HG03342 (cell line): ENCODE measurements around the gene NRAS.
"Not testable (repeated sequence)": the region's sequence is repeated elsewhere in the genome, so short reads cannot be mapped to it uniquely, and the experiment has no call there.

Experiments used
- ATAC-seq: cut with Tn5 transposase; IDR thresholded peaks from one replicate; pipeline ENCODE4 v1.9.1; 2021; ENCODE audit warnings: mild to moderate bottlenecking, moderate library complexity; ENCODE audit not compliant: unreplicated experiment

NRAS gene

DNA sequence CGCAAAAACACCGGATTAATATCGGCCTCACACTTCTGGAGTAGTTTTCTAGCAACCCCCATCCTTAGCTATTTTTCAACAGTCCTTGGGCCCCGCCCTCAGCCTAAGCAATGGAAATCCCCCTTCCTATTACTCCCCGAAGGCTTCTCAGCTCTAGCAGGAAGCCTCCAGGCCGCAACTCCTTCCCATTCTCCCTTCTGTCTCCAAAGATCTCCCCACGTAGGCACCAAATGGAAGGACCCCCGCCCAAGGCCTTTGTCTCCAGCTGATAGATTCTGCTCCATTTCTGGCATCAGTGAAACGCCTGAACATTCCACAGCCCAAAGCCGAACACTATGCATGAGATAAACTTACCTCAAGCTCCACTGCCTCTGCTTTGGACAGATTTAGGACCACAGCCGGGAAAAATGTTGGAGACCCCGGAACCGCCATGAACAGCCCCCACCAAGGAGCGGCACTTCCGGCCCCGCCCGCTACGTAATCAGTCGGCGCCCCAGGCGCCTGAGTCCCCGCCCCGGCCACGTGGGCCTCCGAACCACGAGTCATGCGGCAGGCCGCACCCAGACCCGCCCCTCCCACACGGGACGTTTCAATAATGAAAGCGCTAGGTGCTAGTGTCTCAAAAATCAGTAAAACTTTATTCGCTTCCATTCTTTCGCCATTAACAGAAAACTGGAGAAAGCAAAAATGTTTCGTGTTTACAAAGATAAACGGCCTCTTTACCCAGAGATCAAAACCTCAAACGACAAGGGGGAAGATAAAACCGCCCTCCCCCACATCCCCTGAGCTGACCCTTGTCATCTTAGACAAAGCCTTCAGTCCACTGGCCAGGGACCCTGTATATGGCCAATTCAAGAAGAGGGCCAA is at the start of gene NRAS:
NRAS (minus strand) TSS at position 468 of the 867 bp plus-strand sequence. CDS start 611 bp downstream, outside the sequence.
- peak; percentile 95 for ATAC-seq

DNA sequence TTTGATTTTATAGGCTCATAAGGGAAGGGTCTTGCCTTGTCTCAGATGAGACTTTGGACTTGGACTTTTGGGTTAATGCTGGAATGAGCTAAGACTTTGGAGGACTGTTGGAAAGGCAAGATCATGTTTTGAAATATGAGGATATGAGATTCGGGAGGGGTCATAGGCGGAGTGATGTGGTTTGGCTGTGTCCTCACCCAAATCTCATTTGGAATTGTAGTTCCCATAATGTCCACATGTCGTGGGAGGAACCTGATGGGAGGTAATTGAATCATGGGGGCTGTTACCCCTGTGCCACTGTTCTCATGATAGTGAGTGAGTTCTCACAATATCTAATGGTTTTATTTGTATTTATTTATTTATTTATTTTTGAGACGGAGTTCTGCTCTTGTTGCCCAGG is 48.1 kb upstream of the NRAS start:
- no peak for ATAC-seq

- ATAC-seq, result no peak
These were observed 41.8 kb upstream of the NRAS start for GRCh38 chr1:114758256-114758832.

DNA sequence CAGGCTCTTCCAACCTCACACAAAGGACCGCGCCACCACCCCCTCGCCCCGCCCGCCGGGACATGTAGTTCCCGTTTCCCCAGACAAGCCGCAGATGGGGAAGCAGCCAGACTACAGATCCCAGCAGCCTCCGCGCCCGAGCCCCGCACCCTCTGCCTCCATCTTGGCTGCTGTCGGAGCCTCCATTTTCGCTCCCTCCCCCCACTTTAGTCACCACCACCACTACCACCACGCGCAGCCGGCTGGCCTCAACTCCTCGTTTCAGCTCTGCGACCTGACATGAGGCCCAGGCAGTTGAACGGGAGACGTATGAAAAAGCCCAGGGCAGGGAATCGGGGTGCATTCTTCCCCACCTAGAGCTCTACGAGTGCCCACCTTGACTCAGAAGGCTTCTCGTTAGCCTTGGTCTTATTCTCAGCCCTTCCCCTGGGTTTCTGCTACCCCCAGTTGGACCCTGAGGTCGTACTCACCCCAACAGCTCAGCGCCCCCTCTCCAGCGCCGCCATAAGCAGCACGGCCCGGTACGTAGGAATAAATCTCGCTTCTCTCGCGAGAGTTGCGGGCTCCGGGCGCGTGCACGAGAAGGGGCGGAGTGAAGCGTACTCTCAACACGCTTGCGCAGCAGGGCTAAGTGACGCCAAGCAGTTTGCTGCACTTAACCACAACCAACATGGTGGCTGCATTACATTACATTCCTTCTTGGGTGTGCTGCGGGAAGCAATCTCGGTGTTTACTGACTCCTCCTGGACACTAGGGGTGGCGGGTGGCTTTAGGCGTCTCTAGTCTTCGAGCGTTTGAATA is 41.1 kb upstream of the NRAS start, which contains the start of gene CSDE1:
CSDE1 (minus strand) TSS at position 530 of the 801 bp plus-strand sequence. CDS start 18,094 bp downstream, outside the sequence.
- peak; percentile 83 for ATAC-seq

- no peak for ATAC-seq
These were observed 40.4 kb upstream of the NRAS start for GRCh38 chr1:114756949-114757454.

- ATAC-seq, result peak; percentile 32
These were observed 39.7 kb upstream of the NRAS start for GRCh38 chr1:114756009-114756892.

DNA sequence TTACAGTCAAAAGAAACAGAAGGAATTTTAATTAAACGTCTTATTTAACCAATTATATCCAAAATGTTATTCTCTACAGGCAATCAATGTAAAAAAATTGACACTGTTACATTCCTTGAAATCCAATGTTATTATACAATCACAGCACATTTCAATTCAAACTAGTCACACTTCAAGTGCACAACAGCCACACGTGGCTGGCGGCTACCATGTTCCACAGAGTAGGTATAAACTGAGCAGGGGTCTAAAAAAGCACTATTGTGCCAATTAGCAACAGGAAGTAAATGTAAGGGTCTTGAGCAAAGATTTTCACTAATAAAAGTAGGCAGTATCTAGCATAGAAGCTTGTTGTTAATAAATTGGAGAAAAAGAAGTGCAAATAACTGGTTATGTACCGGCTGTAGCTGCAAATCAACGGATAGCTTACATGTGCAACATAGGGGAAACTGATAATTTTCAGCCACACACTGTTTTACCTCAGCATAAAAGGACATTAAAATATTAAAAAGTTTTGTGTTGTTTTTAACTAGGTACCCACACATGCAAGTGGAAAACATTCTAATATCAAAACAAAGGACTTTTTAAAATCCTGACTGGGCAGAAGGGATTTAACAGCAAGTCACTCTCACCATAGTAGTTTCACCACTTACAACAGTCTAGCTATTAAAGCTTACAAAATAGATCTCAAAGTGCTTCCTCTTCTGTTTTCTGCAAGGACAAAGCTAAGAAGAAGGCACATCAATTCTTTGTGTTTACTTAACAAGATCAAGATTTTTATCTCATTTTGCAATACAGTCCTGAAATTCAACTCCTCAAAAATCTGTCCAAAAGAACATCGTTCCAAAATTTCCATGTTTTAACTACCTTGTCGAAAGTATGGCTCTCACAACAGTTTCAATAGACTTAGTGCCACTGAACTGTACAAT is 38.7 kb upstream of the NRAS start:
- no peak for ATAC-seq

DNA sequence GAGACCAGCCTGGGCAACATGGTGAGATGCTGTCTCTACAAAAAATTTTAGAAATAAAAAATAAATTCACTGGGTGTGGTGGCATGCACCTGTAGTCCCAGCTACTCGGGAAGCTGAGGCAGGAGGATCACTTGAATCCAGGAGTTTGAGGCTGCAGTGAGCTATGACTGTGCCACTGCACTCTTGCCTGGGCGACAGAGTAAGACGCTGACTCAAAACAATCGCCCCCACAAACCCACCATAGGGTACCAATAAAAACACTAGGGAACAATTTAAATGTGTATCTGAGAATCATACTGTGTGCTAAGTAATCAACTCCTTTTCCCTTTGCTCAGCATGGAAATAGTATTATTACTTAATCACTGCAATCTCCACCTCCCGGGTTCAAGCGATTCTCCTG is 37.1 kb upstream of the NRAS start:
- not testable (repeated sequence) for ATAC-seq

DNA sequence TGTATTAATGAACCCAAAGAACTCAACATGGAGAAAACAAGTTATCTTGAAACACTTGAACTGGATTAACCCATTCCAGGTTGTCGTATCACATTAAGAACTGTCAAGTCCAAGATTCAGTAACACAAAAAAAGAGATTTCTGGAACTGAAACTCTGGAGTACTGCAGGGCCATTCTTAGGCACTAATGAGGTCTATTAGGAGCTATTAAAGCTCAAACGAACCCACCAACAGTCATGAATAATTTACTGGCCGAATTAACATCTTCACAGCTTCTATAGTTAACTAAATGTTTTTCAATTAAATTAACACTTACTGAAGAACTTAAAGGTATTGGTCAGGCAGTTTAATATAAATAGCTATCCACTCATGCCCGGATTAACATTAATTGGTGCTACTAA is 36.6 kb upstream of the NRAS start:
- ATAC-seq, result no peak

- ATAC-seq, result no peak
These were observed 34.2 kb upstream of the NRAS start for GRCh38 chr1:114750780-114751179.

- ATAC-seq, result no peak
These were observed 33.3 kb upstream of the NRAS start for GRCh38 chr1:114749835-114750234.

DNA sequence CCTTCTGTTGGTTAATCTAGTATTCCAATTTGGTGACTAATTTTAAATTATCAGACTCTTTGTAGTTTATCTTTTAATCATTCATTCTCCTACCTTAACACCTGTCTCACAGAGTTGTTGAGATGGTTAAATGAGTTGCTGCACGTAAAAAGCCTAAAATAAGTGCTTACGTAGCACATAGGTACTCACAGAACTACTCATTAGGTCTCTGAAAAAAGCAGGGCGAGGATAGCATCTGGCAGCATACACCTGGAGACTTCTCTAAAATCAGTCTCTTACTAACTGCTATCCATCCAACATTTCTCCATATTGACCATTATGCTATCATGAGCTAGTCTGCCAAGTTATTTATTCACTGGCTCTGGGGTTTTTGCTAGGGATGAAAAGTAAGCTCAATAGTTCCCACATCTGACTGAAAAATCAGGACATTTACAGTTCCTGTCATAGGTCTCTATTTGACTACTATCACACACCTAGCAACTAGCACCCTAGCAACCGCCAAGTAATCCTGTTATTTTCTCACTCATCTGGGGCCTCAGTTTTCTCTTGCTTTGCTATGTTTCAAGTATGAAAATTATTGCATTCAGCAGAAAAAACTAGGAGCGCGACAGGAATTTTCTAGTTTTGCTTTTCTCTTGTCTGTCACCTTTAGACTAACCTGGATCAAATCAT is 30.0 kb upstream of the NRAS start:
- no peak for ATAC-seq

DNA sequence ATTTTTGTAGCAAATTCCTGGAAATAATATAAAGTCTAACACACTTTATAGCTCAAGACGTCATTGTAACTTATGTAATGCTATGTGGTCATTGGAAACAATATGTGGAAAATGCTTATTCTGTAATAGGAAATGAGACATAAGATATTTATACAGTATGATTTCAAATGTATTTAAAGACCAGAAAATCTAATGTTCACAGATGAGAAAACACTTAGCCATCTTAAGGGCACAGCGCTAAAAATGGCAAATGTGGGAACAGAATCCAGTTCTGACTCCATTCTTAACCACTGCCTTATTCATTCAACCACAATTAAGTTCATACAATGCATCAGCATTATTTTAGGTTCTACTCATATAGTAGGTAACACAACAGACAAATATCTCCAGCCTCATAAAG is 28.7 kb upstream of the NRAS start:
- ATAC-seq, result no peak

DNA sequence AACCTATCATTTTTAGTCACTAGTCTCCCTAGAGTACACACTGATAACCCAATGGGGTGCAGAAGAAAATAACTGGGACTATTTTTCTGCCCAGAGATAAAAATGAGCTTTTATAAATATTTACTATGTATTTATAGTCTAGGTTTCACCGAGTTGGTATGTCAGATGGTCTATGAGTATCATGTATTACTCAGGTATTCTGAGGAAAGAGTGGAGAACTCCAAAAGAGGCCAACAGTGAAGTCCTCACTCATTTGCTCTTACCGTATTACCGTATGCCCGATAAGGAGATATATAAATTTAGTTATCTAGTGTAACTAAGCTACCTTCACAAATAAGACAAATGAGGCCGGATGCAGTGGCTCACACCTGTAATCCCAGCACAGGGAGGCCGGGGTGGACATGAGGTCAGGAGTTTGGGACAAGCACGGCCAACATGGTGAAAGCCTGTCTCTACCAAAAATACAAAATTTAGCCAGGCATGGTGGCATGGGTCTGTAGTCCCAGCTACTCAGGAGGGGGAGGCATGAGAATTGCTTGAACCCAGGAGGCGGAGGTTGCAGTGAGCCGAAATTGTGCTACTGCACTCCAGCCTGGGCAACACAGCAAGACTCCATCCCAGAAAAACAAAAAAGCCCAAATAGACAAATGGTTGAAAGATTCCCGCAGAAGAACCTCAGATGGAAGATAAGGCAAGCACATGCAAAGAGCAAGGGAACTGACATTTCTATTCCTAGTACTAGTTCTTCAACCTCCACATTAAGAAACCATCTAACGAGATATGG is 25.6 kb upstream of the NRAS start:
- no peak for ATAC-seq

DNA sequence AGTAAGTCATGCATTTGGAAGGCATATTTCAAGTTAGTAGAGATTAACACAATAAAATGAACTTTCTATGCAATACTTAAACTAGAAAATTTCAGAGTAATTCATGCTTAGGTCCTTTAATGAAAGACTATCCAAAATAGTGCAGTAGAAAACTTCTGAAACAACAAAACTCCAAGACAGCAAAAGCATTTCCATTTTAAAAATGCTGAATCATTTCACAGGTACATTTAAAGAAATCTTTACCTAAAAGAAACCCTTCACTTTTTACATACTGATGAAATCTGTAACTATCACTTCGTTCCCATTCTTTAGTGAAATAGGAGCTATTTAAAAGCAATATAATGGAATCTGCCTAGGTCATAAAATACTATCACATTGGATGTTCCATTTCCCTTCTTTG is 23.8 kb upstream of the NRAS start:
- no peak for ATAC-seq

DNA sequence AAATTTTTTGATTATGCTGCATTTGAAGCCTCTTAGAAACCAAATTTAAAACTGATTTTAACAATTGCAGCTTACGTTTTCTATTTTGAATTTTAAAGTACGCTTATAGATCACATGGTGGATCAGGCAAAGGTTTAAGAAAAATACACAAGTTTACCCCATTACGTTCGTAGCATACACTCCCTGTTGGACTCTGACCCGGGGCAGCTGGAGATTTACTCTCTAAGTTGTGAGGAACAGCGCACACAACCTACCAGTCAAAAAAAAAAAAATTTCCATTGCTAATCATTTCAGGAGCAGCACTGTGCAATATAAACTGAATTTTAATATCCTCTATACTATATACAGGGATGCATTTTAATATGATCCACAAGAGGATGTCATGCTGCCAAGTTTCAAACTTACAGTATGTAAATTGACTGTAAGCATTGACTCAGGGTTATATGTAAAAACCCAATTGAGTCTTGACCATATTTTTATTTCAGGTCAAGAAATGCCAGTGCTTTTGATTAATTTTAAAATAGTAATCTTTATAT is 20.8 kb upstream of the NRAS start:
- no peak for ATAC-seq

- no peak for ATAC-seq
These were observed 18.9 kb upstream of the NRAS start for GRCh38 chr1:114735479-114735878.

DNA sequence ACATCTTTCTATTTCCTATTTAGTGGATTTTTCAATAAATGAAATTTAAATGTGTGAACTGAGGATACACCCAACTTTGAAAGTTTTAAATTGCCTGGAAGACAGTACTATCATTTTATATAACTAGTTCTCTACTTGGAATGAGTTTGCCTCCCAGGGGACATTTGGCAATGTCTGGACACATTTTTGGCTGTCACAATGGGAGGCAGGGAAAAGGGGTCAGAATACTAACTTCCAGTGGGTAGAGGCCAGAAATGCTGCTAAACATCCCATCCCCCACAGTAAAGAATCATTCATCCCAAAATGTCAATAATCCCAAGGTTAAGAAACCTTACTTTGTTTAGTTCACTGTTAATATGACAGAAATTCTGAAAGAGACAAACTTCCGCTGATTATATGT is 13.2 kb upstream of the NRAS start:
- ATAC-seq, result no peak
